Testis (tissue), 2 donors: ENCODE results near the gene CETP.

Experiments used
- CTCF ChIP-seq, 3 experiments: fragments of 450-650 bp in 2 of 3; fragments of 200-600 bp in 1 of 3; sonication (generic) in 1 of 3; IDR thresholded peaks; one replicate each; pipeline ENCODE4 v1.5.1; 2016 to 2019; ENCODE audit warnings: antibody characterized with exemption in 3 of 3, mild to moderate bottlenecking in 2 of 3, moderate library complexity in 1 of 3
- POLR2A ChIP-seq: fragments of 450-650 bp; IDR thresholded peaks from one replicate; pipeline ENCODE4 v1.6.1; 2017; ENCODE audit warnings: antibody characterized with exemption, mild to moderate bottlenecking, moderate library complexity

DNA sequence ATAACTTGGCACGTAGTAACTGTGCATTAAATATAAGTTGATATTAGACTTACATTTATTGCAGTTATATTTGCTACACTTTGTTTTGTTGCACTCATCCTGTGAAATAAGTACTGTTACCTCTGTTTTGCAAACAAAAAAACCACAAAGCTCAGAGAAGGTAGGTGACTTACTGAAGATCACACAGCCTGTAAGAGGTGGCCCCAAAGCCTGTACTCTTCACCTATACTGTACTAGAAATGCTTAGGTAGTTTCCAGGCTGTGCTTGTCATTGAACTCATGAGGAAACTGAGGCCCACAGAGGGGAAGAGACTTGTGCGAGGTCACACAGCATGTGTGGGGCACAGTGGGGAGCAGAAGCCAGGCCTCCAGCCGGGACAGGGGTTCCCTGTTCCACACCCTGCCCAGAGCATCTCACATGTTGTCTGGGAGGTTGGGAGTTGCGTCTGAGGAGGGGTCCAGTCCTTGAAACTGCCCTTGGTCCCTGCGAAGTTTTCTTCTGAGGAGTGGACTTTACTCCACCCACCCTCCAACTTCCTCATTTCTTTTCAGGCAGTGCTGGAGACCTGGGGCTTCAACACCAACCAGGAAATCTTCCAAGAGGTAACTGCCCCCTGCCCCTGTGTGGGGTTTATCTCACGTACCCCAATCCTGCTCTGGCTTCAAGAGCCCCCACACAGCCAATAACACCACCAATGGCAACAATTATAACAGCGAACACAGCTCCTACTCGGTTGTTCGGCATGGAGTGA is 13.0 kb downstream of the CETP start:
- TF ChIP-seq CTCF (IDR thresholded peaks at IDR 0.05) (no peak), POLR2A (no peak)
